Ecto neural progenitor cell (in vitro differentiated cells): Measurements from ENCODE around the gene GGNBP2.

Experiments
- DNase-seq: peaks from one replicate; pipeline ENCODE4 v3.0.0-alpha.2; 2018; ENCODE audit warnings: low spot score

GGNBP2 gene

DNA sequence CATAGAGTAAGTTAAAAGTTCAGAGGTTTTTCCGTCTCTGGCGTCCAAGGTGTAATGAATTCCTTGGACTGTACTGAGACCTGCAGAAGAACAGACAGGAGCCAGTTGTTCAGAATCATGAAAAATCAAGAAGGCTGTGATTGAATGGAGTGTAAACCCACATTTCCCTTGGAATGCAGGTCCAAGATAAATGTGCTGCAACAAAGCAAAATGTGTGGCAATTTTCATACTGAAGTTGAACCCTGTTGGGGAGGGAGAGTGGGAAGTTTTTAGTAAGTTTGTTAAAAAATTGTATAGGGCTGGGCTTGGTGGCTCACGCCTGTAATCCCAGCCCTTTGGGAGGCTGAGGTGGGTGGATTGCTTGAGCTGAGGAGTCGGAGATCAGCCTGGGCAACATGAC lies 21.4 kb downstream of the GGNBP2 start:
- DNase-seq, result no peak

- no peak for DNase-seq
Observed at GRCh38 chr17:36575028-36575427, 30.3 kb downstream of the GGNBP2 start.

- DNase-seq, result no peak
Observed at GRCh38 chr17:36576793-36577192, 32.1 kb downstream of the GGNBP2 start.

- no peak for DNase-seq
Observed at GRCh38 chr17:36578671-36579070, 34.0 kb downstream of the GGNBP2 start.

DNA sequence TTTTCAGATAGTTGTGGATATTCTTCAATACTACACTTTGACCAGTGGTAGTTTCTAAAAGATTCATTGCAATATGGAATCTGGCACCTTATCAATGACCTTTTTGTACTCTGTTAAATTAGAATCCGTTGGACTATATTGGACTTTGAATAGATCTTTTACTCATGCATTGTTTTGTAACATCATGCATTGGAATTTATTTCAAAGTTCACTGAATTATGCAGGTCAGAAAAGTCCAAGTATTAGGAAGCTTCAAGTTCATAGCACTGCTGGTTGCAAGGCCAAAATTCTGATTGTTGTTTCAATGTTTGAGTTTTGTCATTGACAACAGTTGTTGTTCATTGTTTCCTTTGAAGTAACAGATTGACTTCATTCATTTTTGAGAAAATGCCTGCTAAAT lies 39.1 kb downstream of the GGNBP2 start:
- DNase-seq, result no peak

GRCh38 chr17:36586138-36586537 lies 41.4 kb downstream of the GGNBP2 start:
- no peak for DNase-seq

DNA sequence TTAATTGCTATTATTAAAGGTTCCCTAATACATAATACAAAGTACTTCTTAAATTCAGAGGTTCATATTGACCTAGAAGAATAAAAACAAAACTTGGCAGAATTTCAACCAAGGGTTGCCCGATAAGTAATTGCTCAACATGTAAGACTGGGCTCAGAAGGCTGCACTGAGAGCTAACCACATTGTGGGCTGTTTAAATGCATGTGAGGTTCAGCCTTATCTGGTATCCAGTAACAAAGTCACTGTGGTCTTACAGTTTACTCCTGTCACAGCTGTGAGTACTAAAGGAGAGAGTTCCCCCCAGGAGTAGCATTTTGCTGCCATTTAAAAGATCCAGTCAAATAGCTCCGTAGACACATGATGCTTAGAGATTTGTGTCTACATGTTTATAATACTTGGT lies 45.4 kb downstream of the GGNBP2 start:
- DNase-seq, result no peak

GRCh38 chr17:36591434-36592315 lies 47.0 kb downstream of the GGNBP2 start, which contains the start of gene DHRS11:
TSS of gene DHRS11 (plus strand) at chr17:36591879. CDS start at chr17:36592010, 131 bp downstream.
- DNase-seq, result peak; percentile 96

DNA sequence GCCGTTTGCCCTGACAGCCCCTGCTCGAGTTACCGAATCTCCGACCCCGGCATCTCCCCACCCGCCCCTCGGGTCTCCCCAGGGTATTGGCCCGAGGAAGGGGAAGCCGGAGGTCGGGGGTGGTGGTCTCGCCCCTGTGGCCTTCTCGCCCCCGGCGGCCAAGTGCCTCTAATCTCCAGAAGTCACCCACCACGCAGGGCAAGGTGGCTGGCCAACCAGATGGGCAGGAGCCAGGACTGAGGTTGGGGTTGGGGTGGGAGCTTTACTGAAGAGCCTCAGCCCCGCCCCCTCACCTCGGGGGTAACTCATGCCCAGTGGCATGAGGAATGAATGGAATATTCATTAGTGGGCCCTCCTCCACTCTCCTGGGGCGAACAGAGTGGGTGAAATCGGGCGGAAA lies 47.6 kb downstream of the GGNBP2 start:
- peak; percentile 78 for DNase-seq

DNA sequence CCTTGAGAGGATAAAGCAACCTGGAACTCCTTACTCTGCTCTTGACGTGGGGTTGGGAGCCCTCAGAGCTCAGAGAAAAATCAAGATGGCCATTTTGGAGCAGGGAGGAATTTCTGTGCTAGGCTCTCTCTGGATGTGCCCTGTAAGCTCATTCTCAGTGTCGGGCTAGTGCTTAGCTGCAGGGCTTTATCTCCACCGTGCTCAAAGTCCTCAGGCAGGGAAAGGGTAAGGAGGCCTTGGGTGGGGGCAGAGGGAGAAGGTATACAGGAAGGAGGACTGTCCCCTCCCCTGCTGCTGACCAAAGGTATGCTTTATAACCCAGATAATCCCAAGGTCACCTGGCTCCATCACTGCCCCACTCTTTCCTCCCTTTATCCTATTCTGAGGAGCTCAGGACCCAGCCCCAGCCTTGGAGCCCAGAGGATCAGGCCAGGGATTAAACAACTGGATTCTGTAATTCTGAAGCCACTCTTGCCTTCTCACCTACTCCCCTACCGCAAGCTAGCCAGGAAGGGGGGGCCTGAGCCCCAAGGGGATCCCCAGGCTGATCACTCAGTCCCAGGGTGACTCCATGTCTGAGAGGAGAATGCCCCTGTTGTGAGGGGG lies 48.1 kb downstream of the GGNBP2 start:
- no peak for DNase-seq

DNA sequence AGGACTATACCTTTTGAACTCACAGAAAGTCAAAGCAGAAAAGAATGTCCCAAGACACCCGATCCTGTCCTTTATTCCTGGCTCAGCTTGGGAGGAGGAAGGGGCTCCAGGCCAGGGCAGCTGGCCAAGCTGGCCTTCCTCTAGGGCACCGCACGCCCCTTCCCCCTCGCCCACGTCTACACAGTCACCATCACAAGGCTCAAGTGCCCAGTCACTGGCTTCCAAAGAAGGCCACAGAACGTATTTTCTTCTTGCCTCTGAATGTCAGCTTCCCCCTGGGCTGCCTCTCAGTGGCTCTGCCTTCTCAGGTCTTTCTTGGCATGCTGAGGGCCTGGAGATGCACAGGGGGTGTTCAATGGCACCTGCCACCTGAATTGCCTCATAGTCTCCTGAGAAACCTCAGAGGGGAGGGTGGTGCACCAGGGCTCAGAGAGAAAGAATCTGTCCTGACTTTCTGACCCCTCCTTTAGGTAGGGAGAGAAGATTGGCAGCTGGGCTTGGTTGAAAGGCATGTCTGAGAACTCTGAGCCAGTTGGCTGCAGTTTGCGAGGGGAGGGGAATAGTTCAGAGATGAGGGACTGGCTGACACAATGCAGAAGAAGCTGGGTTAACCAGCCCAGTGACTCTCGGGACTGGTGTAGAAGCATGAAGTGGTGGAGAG lies 49.1 kb downstream of the GGNBP2 start:
- no peak for DNase-seq

DNA sequence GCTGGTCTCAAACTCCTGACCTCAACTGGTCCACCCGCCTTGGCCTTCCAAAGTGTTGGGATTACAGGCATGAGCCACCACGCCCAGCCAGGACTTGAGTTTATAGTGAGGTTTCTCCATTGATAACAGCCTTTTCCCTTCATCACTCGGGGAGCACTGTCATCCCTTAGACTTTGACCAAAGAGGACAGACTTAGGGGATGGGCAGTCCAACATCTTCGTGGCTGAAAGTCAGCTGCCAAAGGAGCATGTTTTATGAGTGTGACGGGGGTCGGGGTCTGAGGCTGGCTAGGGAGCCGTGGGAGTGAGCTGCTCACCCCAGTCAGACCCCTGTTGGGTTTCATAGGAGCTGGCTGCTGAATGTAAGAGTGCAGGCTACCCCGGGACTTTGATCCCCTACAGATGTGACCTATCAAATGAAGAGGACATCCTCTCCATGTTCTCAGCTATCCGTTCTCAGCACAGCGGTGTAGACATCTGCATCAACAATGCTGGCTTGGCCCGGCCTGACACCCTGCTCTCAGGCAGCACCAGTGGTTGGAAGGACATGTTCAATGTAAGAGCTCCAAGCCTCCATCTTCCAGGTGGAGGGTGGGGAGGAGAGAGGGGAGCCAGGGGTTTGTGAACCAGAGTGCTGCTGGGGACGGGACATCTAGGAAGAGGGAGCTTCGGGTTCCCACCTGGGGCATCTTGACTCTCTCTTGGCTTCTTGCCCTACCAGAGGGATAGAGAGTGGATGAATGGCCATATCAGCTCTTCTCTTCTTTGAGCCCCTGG lies 50.1 kb downstream of the GGNBP2 start:
- no peak for DNase-seq

DNA sequence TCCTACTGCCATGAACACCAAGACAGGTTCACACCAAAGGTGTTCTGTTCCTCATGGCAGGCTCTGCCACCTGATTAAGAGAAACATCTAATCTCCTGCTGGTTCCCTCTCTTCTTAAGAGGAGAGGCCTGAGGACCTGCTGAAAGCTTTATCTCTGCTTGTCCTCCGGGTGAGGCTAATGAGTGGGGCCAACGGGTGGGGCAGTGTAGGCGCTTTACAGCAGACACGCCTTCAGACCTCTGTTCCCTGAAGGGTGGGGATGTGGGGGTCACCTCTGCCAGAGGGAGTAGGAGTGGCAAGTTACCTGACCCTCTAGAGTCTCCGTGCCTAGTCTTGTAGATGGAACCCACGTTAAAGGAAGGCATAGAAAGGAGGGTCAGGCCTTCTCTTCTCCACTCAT lies 52.5 kb downstream of the GGNBP2 start:
- no peak for DNase-seq

DNA sequence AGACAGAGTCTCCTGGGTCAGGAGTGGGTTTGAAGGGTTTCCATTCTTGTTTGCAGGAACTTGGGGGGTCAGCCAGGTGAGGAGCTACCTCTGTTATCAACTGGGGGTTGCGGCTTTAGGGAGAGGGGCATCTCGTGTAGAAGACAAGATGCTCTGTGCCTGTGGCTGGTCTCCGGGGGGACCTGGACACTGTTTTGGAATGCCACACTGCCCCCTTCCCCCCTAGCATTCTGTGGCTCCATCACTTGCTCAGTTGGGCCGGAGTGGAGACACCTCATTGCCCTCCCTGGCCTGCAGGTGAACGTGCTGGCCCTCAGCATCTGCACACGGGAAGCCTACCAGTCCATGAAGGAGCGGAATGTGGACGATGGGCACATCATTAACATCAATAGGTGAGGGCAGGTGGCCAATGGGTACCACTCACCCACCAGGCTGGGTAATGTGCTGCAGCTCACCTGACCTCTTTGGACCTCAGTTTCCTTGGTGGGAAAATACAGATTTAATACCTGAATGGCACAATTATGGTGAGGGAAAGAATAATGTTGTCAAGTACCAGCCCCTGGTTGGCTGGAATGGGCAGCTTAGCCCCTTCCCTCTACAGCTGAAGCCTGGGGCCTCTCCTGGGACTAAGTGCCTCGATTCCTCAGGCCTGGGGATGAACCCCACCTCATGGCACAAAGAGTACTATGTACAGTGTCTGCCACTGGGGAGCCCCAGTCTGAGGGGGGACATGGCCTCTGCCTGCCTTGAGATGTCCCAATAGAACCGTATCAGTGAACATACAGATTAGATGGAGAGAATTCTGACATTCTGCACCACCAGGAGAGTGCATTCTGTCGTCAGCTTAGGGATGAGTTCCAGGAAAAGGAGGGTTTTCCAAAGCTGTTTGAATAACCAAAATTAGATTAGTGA lies 53.4 kb downstream of the GGNBP2 start:
- no peak for DNase-seq

GRCh38 chr17:36598951-36599401 lies 54.3 kb downstream of the GGNBP2 start:
- no peak for DNase-seq

- no peak for DNase-seq
Observed at GRCh38 chr17:36599546-36600250, 55.0 kb downstream of the GGNBP2 start.

- DNase-seq, result no peak
Observed at GRCh38 chr17:36600465-36600864, 55.7 kb downstream of the GGNBP2 start.

DNA sequence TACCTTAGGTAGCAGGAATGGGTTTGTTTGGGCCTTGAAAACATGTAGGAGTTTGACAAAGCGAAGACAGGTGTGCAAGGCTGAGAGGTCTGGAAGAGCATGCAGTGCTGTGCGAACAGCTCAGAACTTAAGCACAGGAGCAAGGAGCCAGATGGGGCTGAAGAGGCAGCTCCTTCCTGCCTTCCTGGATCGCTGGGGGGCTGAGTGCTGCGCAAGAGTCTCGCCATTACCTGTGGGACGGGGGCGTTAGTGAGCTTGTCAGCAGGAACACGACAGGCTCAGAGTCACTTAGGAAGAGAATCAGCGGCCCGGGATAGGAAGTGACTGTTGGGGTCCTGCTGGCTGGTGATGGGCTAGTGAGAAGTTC lies 56.2 kb downstream of the GGNBP2 start:
- no peak for DNase-seq

GRCh38 chr17:36601303-36602029 lies 56.7 kb downstream of the GGNBP2 start, which contains the start of gene MRM1:
TSS of gene MRM1 (plus strand) at chr17:36601583. CDS start at chr17:36601811, 228 bp downstream.
- DNase-seq, result peak; percentile 98
